SU-DHL-6 (cell line): ENCODE measurements around the gene TAS2R13.

ENCODE experiments used
- H2AFZ ChIP-seq: fragments of 200-600 bp; sonication (generic); 2 replicates; pipeline ENCODE4 v1.6.1; 2014; ENCODE audit warnings: low read depth, mild to moderate bottlenecking, moderate library complexity, mixed read lengths, antibody characterized with exemption, low read length; ENCODE audit not compliant: severe bottlenecking
- H3F3A ChIP-seq: fragments of 200-600 bp; shearing (Covaris generic); 2 replicates; pipeline ENCODE4 v1.6.0; 2016; ENCODE audit warnings: antibody characterized with exemption, mild to moderate bottlenecking; ENCODE audit not compliant: insufficient read depth
- H3K27ac ChIP-seq: fragments of 200-600 bp; sonication (generic); 2 replicates; pipeline ENCODE4 v1.5.1; 2016; ENCODE audit warnings: low read depth, mild to moderate bottlenecking, low read length, moderate library complexity, mixed read lengths
- H3K27me3 ChIP-seq: fragments of 200-600 bp; sonication (generic), shearing (Covaris generic); 2 replicates; pipeline ENCODE4 v1.6.0; 2014; ENCODE audit warnings: mild to moderate bottlenecking, low read length
- H3K36me3 ChIP-seq: fragments of 200-600 bp; sonication (generic); 2 replicates; pipeline ENCODE4 v1.6.1; 2014; ENCODE audit warnings: mild to moderate bottlenecking, low read length, mixed read lengths
- H3K4me2 ChIP-seq: fragments of 300-600, 200-600 bp; shearing (Covaris generic), sonication (generic); 2 replicates; pipeline ENCODE4 v1.6.0; 2014; ENCODE audit warnings: low read length, low read depth, mild to moderate bottlenecking; ENCODE audit not compliant: poor library complexity, severe bottlenecking
- H3K4me3 ChIP-seq: fragments of 200-600 bp; sonication (generic); 2 replicates; pipeline ENCODE4 v1.5.1; 2014; ENCODE audit warnings: antibody characterized with exemption, low read length, mild to moderate bottlenecking, mixed read lengths; ENCODE audit not compliant: insufficient read depth, poor library complexity, severe bottlenecking
- H3K79me2 ChIP-seq: fragments of 200-600 bp; sonication (generic); 2 replicates; pipeline ENCODE4 v1.6.1; 2014; ENCODE audit warnings: mild to moderate bottlenecking, low read length, moderate library complexity; ENCODE audit not compliant: insufficient read depth
- H3K9ac ChIP-seq: fragments of 200-600 bp; sonication (generic); 2 replicates; pipeline ENCODE4 v1.7.0; 2014; ENCODE audit warnings: mild to moderate bottlenecking, low read length
- H3K9me2 ChIP-seq: fragments of 200-600 bp; sonication (generic); replicated peaks from 2 replicates; pipeline ENCODE4 v1.6.1; 2014; ENCODE audit warnings: low read length; ENCODE audit not compliant: insufficient read depth
- H3K9me3 ChIP-seq: fragments of 200-600 bp; sonication (generic); 2 replicates; pipeline ENCODE4 v1.6.1; 2014; ENCODE audit warnings: low read length, mixed read lengths; ENCODE audit not compliant: insufficient read depth
- H4K20me1 ChIP-seq: fragments of 200-600 bp; sonication (generic); 2 replicates; pipeline ENCODE4 v1.6.1; 2014; ENCODE audit warnings: low read depth, mild to moderate bottlenecking, antibody characterized with exemption, low read length, moderate library complexity, mixed read lengths
- EZH2phosphoT487 ChIP-seq: fragments of 200-600 bp; sonication (generic), shearing (Covaris generic); conservative IDR thresholded peaks from 2 replicates; pipeline ENCODE4 v1.6.1; 2018; ENCODE audit warnings: mild to moderate bottlenecking, antibody characterized with exemption, low read length, moderate library complexity, mixed read lengths
- TF ChIP-seq, protein P1 (sequence below): fragments of 200-600 bp; sonication (generic); IDR thresholded peaks from one replicate; pipeline ENCODE4 v1.5.1; 2017; ENCODE audit warnings: antibody characterized with exemption, mild to moderate bottlenecking, low read length, moderate library complexity; ENCODE audit not compliant: insufficient read depth, poor library complexity, severe bottlenecking

The TAS2R13 gene, protein sequence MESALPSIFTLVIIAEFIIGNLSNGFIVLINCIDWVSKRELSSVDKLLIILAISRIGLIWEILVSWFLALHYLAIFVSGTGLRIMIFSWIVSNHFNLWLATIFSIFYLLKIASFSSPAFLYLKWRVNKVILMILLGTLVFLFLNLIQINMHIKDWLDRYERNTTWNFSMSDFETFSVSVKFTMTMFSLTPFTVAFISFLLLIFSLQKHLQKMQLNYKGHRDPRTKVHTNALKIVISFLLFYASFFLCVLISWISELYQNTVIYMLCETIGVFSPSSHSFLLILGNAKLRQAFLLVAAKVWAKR

DNA sequence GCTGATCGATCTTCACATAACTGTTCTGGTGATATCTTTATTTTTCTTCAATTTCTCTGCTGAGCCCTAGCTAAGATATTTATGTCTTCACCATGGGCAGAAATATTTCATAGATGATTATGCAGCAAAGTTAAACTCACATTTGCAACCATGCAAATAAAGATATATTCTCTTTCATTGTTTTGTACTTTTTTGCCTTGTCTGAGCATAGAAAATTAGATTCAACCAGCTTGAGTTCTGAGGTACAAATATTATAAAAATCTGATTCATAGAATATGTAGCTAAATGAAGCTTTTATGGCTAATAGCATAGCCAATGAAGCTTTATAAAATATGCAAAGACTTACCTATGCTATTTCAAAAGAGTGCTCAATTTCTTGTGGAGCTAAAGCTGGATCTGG, at the start of gene TAS2R13:
TSS of gene TAS2R13 (minus strand) at position 101 of the 400 bp plus-strand sequence. CDS start 264 bp downstream, outside the sequence.
- no peak within 1 kb of the TSS for H3K27ac ChIP-seq
- no peak for TF ChIP-seq EZH2phosphoT487
- TF ChIP-seq, protein P1, sequence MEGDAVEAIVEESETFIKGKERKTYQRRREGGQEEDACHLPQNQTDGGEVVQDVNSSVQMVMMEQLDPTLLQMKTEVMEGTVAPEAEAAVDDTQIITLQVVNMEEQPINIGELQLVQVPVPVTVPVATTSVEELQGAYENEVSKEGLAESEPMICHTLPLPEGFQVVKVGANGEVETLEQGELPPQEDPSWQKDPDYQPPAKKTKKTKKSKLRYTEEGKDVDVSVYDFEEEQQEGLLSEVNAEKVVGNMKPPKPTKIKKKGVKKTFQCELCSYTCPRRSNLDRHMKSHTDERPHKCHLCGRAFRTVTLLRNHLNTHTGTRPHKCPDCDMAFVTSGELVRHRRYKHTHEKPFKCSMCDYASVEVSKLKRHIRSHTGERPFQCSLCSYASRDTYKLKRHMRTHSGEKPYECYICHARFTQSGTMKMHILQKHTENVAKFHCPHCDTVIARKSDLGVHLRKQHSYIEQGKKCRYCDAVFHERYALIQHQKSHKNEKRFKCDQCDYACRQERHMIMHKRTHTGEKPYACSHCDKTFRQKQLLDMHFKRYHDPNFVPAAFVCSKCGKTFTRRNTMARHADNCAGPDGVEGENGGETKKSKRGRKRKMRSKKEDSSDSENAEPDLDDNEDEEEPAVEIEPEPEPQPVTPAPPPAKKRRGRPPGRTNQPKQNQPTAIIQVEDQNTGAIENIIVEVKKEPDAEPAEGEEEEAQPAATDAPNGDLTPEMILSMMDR, result no peak

GRCh38 chr12:10957741-10958140, 48.4 kb upstream of the TAS2R13 start:
- Histone ChIP-seq H3K79me2 (no peaks in the 10 kb centered on the region), H3K27ac (no peak overlapping the region), H3K4me2 (no peak overlapping the region), H3K36me3 (no peaks in the 10 kb centered on the region), H3K9me3 (no peaks in the 10 kb centered on the region), H3K9ac (no peak overlapping the region), H4K20me1 (no peaks in the 10 kb centered on the region), H3K27me3 (no peaks in the 10 kb centered on the region), H3F3A (no peaks in the 10 kb centered on the region), H3K9me2 (no peaks in the 10 kb centered on the region), H3K4me3 (no peak overlapping the region), H2AFZ (no peak overlapping the region)
- TF ChIP-seq, protein P1, result no peak
- no peak for TF ChIP-seq EZH2phosphoT487

More for the DNA sequence above, at the start of gene TAS2R13:
- no peaks in the 10 kb centered on the region for H4K20me1 ChIP-seq
- no peak within 1 kb of the TSS for H3K4me3 ChIP-seq
- no peak within 1 kb of the TSS for H2AFZ ChIP-seq
- H3K79me2 ChIP-seq, result no peaks in the 10 kb centered on the region
- no peak within 1 kb of the TSS for H3K9ac ChIP-seq
- H3F3A ChIP-seq, result no peaks in the 10 kb centered on the region
- no peaks in the 10 kb centered on the region for H3K27me3 ChIP-seq
- no peaks in the 10 kb centered on the region for H3K36me3 ChIP-seq
- H3K9me3 ChIP-seq, result no peaks in the 10 kb centered on the region
- no peak within 1 kb of the TSS for H3K4me2 ChIP-seq
- H3K9me2 ChIP-seq, result no peaks in the 10 kb centered on the region

DNA sequence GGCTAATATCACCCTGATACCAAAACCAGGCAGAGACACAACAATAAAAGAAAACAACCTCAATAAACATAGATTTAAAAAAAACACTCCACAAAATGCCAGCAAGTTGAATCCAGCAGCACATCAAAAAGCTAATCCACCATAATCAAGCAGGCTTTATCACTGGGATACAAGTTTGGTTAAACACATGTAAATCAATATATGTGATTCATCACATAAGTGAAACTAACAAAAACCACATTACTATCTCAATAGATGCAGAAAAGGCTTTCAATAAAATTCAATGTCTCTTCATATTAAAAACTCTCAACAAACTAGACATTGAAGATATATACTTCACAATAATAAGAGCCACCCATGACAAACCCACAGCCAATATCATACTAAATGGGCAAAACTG, 46.7 kb upstream of the TAS2R13 start:
- Histone ChIP-seq H3K9me3 (no peaks in the 10 kb centered on the region), H3K4me2 (no peak overlapping the region), H4K20me1 (no peaks in the 10 kb centered on the region), H3K9me2 (no peaks in the 10 kb centered on the region), H2AFZ (no peak overlapping the region), H3F3A (no peaks in the 10 kb centered on the region), H3K27ac (no peak overlapping the region), H3K4me3 (no peak overlapping the region), H3K36me3 (no peaks in the 10 kb centered on the region), H3K9ac (no peak overlapping the region), H3K27me3 (no peaks in the 10 kb centered on the region), H3K79me2 (no peaks in the 10 kb centered on the region)
- TF ChIP-seq EZH2phosphoT487, result no peak
- TF ChIP-seq, protein P1, result no peak
